ENCODE results near the gene CCNL2.
"Not testable (repeated sequence)": the region's sequence is repeated elsewhere in the genome, so short reads cannot be mapped to it uniquely, and the experiment has no call there.

Gene CCNL2

GRCh38 chr1:1399187-1399871, at the start of gene CCNL2:
TSS of gene CCNL2 (minus strand) at chr1:1399335. CDS start at chr1:1399306, 29 bp downstream.
- DNase-seq (ENCODE audit: low read depth) = peak; percentile 99
- TF ChIP-seq CTCF (IDR thresholded peaks at IDR 0.05; ENCODE audit: insufficient read depth, low read depth, low read length, missing control alignments) = peak; percentile 51
- H3K4me3 ChIP-seq (ENCODE audit: low read length) = peak within 1 kb of the TSS; percentile 97

- not testable (repeated sequence) for H3K4me3 ChIP-seq (ENCODE audit: low read length); DNase-seq (ENCODE audit: low read depth)
These were observed 47.5 kb upstream of the CCNL2 start for GRCh38 chr1:1446631-1447030.

- no peak for DNase-seq (ENCODE audit: low read depth)
- no peak for TF ChIP-seq CTCF (IDR thresholded peaks at IDR 0.05; ENCODE audit: insufficient read depth, low read depth, low read length, missing control alignments)
- H3K4me3 ChIP-seq (ENCODE audit: low read length) = no peak overlapping the region
These were observed 43.1 kb upstream of the CCNL2 start for GRCh38 chr1:1442069-1442770.

- TF ChIP-seq CTCF (IDR thresholded peaks at IDR 0.05; ENCODE audit: insufficient read depth, low read depth, low read length, missing control alignments) = peak; percentile 93
- no peak overlapping the region for H3K4me3 ChIP-seq (ENCODE audit: low read length)
- no peak for DNase-seq (ENCODE audit: low read depth)
These were observed 42.1 kb upstream of the CCNL2 start for GRCh38 chr1:1441002-1441888.

- TF ChIP-seq CTCF (IDR thresholded peaks at IDR 0.05; ENCODE audit: insufficient read depth, low read depth, low read length, missing control alignments) = no peak
- no peak overlapping the region for H3K4me3 ChIP-seq (ENCODE audit: low read length)
- no peak for DNase-seq (ENCODE audit: low read depth)
These were observed 41.3 kb upstream of the CCNL2 start for GRCh38 chr1:1440262-1441001.

GRCh38 chr1:1439546-1440261, 40.6 kb upstream of the CCNL2 start:
- H3K4me3 ChIP-seq (ENCODE audit: low read length) = no peak overlapping the region
- no peak for DNase-seq (ENCODE audit: low read depth)
- TF ChIP-seq CTCF (IDR thresholded peaks at IDR 0.05; ENCODE audit: insufficient read depth, low read depth, low read length, missing control alignments) = no peak

All from epithelial cell of esophagus (primary cell).